ENCODE measurements around the gene TRAF7.

- TF ChIP-seq RERE (CRISPR knock-in tag; IDR thresholded peaks at IDR 0.05; ENCODE audit: low read depth) (no peak), NR3C1 (CRISPR knock-in tag; IDR thresholded peaks at IDR 0.05) (no peak), HNF4A (CRISPR knock-in tag; IDR thresholded peaks at IDR 0.05) (peak; percentile 70), NFE2L2 (IDR thresholded peaks at IDR 0.05; ENCODE audit: low read length) (no peak), MTA1 (CRISPR knock-in tag; IDR thresholded peaks at IDR 0.05; ENCODE audit: borderline replicate concordance) (peak; percentile 52; the same call in 1 of the 2 replicates), MYC (CRISPR knock-in tag; IDR thresholded peaks at IDR 0.05; ENCODE audit: borderline replicate concordance) (no peak; the same call in 1 of the 2 replicates), GABPA (IDR thresholded peaks at IDR 0.05; ENCODE audit: low read depth, low read length) (no peak), GABPA (CRISPR knock-in tag; IDR thresholded peaks at IDR 0.05; ENCODE audit: low read depth) (no peak), E2F1 (CRISPR knock-in tag; IDR thresholded peaks at IDR 0.05) (no peak), RXRA (CRISPR knock-in tag; IDR thresholded peaks at IDR 0.05) (peak; percentile 95)
- TF ChIP-seq, protein P1, sequence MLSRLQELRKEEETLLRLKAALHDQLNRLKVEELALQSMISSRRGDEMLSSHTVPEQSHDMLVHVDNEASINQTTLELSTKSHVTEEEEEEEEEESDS (CRISPR knock-in tag; IDR thresholded peaks at IDR 0.05; ENCODE audit: borderline replicate concordance): no peak
These were observed 7.8 kb downstream of the TRAF7 start for GRCh38 chr16:2163211-2163881.
